Measurements from ENCODE around the gene BICD1. TPM values are rescaled to one million over a fixed set of nuclear protein-coding genes. Genes with fewer than 3 reads are reported as not detected.

The BICD1 gene
- total and polyA plus RNA-seq, 2 donors (not counting 1 experiment from before 2014, with no cell fraction given): 15.2 to 93.5 TPM

DNA sequence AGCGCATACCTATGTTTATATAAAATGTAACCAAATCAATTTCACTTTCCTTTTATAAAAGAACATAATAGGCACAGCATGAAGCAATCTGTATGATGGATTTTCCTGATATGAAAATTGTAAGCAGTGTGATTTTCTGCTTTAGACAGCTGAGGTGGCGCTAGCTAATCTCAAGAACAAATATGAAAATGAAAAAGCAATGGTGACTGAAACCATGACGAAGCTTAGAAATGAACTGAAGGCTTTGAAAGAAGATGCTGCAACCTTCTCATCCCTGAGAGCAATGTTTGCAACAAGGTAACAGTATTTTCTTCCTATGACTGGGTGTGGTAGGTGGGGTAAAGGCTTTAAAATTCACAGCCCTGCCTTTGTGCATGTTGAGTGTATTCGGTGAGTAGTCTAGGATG, 227.7 kb downstream of the BICD1 start:
- no peaks in the 10 kb centered on the region for H3K9me3 Mint-ChIP-seq (ENCODE audit: insufficient read depth)
- no peak overlapping the region for H3K4me3 Mint-ChIP-seq
- intact Hi-C loops (cut with micrococcal nuclease): no loop called here
- TF ChIP-seq, protein P1, sequence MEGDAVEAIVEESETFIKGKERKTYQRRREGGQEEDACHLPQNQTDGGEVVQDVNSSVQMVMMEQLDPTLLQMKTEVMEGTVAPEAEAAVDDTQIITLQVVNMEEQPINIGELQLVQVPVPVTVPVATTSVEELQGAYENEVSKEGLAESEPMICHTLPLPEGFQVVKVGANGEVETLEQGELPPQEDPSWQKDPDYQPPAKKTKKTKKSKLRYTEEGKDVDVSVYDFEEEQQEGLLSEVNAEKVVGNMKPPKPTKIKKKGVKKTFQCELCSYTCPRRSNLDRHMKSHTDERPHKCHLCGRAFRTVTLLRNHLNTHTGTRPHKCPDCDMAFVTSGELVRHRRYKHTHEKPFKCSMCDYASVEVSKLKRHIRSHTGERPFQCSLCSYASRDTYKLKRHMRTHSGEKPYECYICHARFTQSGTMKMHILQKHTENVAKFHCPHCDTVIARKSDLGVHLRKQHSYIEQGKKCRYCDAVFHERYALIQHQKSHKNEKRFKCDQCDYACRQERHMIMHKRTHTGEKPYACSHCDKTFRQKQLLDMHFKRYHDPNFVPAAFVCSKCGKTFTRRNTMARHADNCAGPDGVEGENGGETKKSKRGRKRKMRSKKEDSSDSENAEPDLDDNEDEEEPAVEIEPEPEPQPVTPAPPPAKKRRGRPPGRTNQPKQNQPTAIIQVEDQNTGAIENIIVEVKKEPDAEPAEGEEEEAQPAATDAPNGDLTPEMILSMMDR (IDR thresholded peaks at IDR 0.05): no peak
- no peak for TF ChIP-seq EZH2 (IDR thresholded peaks at IDR 0.05; ENCODE audit: borderline replicate concordance, insufficient read depth, low read depth, low read length, poor library complexity, severe bottlenecking)
- Histone ChIP-seq H3K36me3 (replicated peaks in 1 of 2; ENCODE audit: control extremely low read depth in 1 of 2, control insufficient read depth in 1 of 2, extremely low read depth in 1 of 2, insufficient read depth in 2 of 2, low read length in 1 of 2) (peaks cover 5 to 24% of the 10 kb centered on the region in 2 experiments), H3K9me3 (ENCODE audit: control extremely low read depth in 1 of 3, control insufficient read depth in 2 of 3, insufficient read depth in 1 of 3, low read length in 2 of 3) (no peaks in the 10 kb centered on the region), H4K20me1 (ENCODE audit: control insufficient read depth, insufficient read depth, low read length, poor library complexity, severe bottlenecking) (no peaks in the 10 kb centered on the region), H3K27ac (ENCODE audit: low read length in 2 of 2) (no peak overlapping the region), H3K4me3 (ENCODE audit: control extremely low read depth in 1 of 5, extremely low read depth in 1 of 5, insufficient read depth in 1 of 5, low read depth in 2 of 5, low read length in 4 of 5) (no peak overlapping the region), H3K79me2 (ENCODE audit: control insufficient read depth, insufficient read depth, low read length) (no peaks in the 10 kb centered on the region), H2AFZ (ENCODE audit: insufficient read depth, low read depth, low read length, poor library complexity, severe bottlenecking) (no peak overlapping the region), H3K4me2 (replicated peaks; ENCODE audit: low read depth, low read length, poor library complexity, severe bottlenecking) (no peak overlapping the region), H3K4me1 (ENCODE audit: control insufficient read depth in 2 of 2, insufficient read depth in 2 of 2, low read length in 2 of 2) (no peaks in the 10 kb centered on the region), H3K9ac (ENCODE audit: low read length) (no peak overlapping the region), H3K27me3 (replicated peaks in 1 of 4; ENCODE audit: control extremely low read depth in 1 of 4, control insufficient read depth in 3 of 4, insufficient read depth in 4 of 4, low read length in 3 of 4) (no peaks in the 10 kb centered on the region)
- POLR2A ChIA-PET: no interaction called here
- WGBS (ENCODE audit: insufficient coverage): 71% methylated on average over 2 of the region's 4 CpGs
- no peak for ATAC-seq (ENCODE audit: low read depth)
- CTCF ChIA-PET: interaction anchor here (0.8 to 1.0 kb wide), 3 partner anchors 21 to 681 kb away, joined by 3 to 4 read pairs (median 3); no protein-coding TSS in a partner anchor
- no peak for DNase-seq
- no peaks in the 10 kb centered on the region for H3K4me1 Mint-ChIP-seq
- H3K27me3 Mint-ChIP-seq: no peaks in the 10 kb centered on the region
- no peak overlapping the region for H3K27ac Mint-ChIP-seq

- no peaks in the 10 kb centered on the region for H3K27me3 Mint-ChIP-seq
- no peaks in the 10 kb centered on the region for H4K20me1 ChIP-seq (ENCODE audit: control insufficient read depth, insufficient read depth, low read length, poor library complexity, severe bottlenecking)
- no peak overlapping the region for H3K4me3 ChIP-seq (ENCODE audit: control extremely low read depth in 1 of 5, extremely low read depth in 1 of 5, insufficient read depth in 1 of 5, low read depth in 2 of 5, low read length in 4 of 5)
- no CpG with 5 or more reads among the region's 4 CpGs for WGBS (ENCODE audit: insufficient coverage)
- H3K4me1 ChIP-seq (ENCODE audit: control insufficient read depth in 2 of 2, insufficient read depth in 2 of 2, low read length in 2 of 2): no peaks in the 10 kb centered on the region
- H3K36me3 ChIP-seq (replicated peaks in 1 of 2; ENCODE audit: control extremely low read depth in 1 of 2, control insufficient read depth in 1 of 2, extremely low read depth in 1 of 2, insufficient read depth in 2 of 2, low read length in 1 of 2): peaks cover 3 to 25% of the 10 kb centered on the region in 2 experiments
- ChIA-PET CTCF (interaction anchor here (0.7 to 1.2 kb wide), 2 partner anchors 24 to 683 kb away, joined by 3 to 4 read pairs; no protein-coding TSS in a partner anchor), POLR2A (no interaction called here)
- no peak overlapping the region for H3K27ac Mint-ChIP-seq
- no peaks in the 10 kb centered on the region for H3K9me3 ChIP-seq (ENCODE audit: control extremely low read depth in 1 of 3, control insufficient read depth in 2 of 3, insufficient read depth in 1 of 3, low read length in 2 of 3)
- intact Hi-C loops (cut with micrococcal nuclease): no loop called here
- H2AFZ ChIP-seq (ENCODE audit: insufficient read depth, low read depth, low read length, poor library complexity, severe bottlenecking): no peak overlapping the region
- no peaks in the 10 kb centered on the region for H3K79me2 ChIP-seq (ENCODE audit: control insufficient read depth, insufficient read depth, low read length)
- TF ChIP-seq, protein P1 (IDR thresholded peaks at IDR 0.05): no peak
- TF ChIP-seq EZH2 (IDR thresholded peaks at IDR 0.05; ENCODE audit: borderline replicate concordance, insufficient read depth, low read depth, low read length, poor library complexity, severe bottlenecking): no peak
- H3K4me3 Mint-ChIP-seq: no peak overlapping the region
- no peaks in the 10 kb centered on the region for H3K4me1 Mint-ChIP-seq
- H3K9ac ChIP-seq (ENCODE audit: low read length): no peak overlapping the region
- no peak for ATAC-seq (ENCODE audit: low read depth)
- H3K27ac ChIP-seq (ENCODE audit: low read length in 2 of 2): no peak overlapping the region
- no peak for DNase-seq
- no peaks in the 10 kb centered on the region for H3K27me3 ChIP-seq (replicated peaks in 1 of 4; ENCODE audit: control extremely low read depth in 1 of 4, control insufficient read depth in 3 of 4, insufficient read depth in 4 of 4, low read length in 3 of 4)
- H3K4me2 ChIP-seq (replicated peaks; ENCODE audit: low read depth, low read length, poor library complexity, severe bottlenecking): no peak overlapping the region
- no peaks in the 10 kb centered on the region for H3K9me3 Mint-ChIP-seq (ENCODE audit: insufficient read depth)
Measured at GRCh38 chr12:32336261-32336660, 229.6 kb downstream of the BICD1 start.
